ENCODE measurements around the gene OSBP2.

Gene OSBP2

GRCh38 chr22:30652852-30653251 lies 41.8 kb upstream of the OSBP2 start:
- no peak overlapping the region for H3K27ac ChIP-seq
- TF ChIP-seq CTCF (IDR thresholded peaks at IDR 0.05) = no peak
- H3K4me3 ChIP-seq = no peak overlapping the region
- no peak for DNase-seq (ENCODE audit: low spot score)

- no peak overlapping the region for H3K4me3 ChIP-seq
- no peak for DNase-seq (ENCODE audit: low spot score)
- no peak for TF ChIP-seq CTCF (IDR thresholded peaks at IDR 0.05)
- no peak overlapping the region for H3K27ac ChIP-seq
Observed at GRCh38 chr22:30654361-30654760, 40.3 kb upstream of the OSBP2 start.

GRCh38 chr22:30655532-30655931 lies 39.1 kb upstream of the OSBP2 start:
- Histone ChIP-seq H3K27ac (no peak overlapping the region), H3K4me3 (no peak overlapping the region)
- DNase-seq (ENCODE audit: low spot score) = no peak
- TF ChIP-seq CTCF (IDR thresholded peaks at IDR 0.05) = no peak

GRCh38 chr22:30662040-30662439 lies 32.6 kb upstream of the OSBP2 start:
- TF ChIP-seq CTCF (IDR thresholded peaks at IDR 0.05) = no peak
- no peak for DNase-seq (ENCODE audit: low spot score)
- H3K4me3 ChIP-seq = no peak overlapping the region
- H3K27ac ChIP-seq = no peak overlapping the region

GRCh38 chr22:30664798-30665197 lies 29.9 kb upstream of the OSBP2 start:
- Histone ChIP-seq H3K4me3 (no peak overlapping the region), H3K27ac (no peak overlapping the region)
- TF ChIP-seq CTCF (IDR thresholded peaks at IDR 0.05) = no peak
- DNase-seq (ENCODE audit: low spot score) = no peak

GRCh38 chr22:30665266-30665665 lies 29.4 kb upstream of the OSBP2 start:
- no peak for DNase-seq (ENCODE audit: low spot score)
- H3K4me3 ChIP-seq = no peak overlapping the region
- no peak for TF ChIP-seq CTCF (IDR thresholded peaks at IDR 0.05)
- H3K27ac ChIP-seq = no peak overlapping the region

GRCh38 chr22:30665786-30666185 lies 28.9 kb upstream of the OSBP2 start:
- DNase-seq (ENCODE audit: low spot score) = no peak
- TF ChIP-seq CTCF (IDR thresholded peaks at IDR 0.05) = no peak
- Histone ChIP-seq H3K4me3 (no peak overlapping the region), H3K27ac (no peak overlapping the region)
